K562 (cell line): ENCODE data around the gene IBA57. TPM values are rescaled to one million over a fixed set of nuclear protein-coding genes. Genes with fewer than 3 reads are reported as not detected.

Source experiments
- ESRRA ChIP-seq: fragments of 450-650 bp; IDR thresholded peaks from 2 replicates; pipeline ENCODE4 v1.6.1; 2014; ENCODE audit warnings: low read depth, mild to moderate bottlenecking, moderate library complexity, borderline replicate concordance
- FOXA3 ChIP-seq, 2 experiments: fragments of 450-650 bp in 1 of 2; sonication (generic) in 1 of 2; formaldehyde crosslinking; IDR thresholded peaks in 1 of 2; conservative IDR thresholded peaks in 1 of 2; 2 replicates each; pipeline versions ENCODE4 v1.4.0 to v1.8.0; 2020 to 2022; ENCODE audit warnings: mild to moderate bottlenecking in 2 of 2, missing genetic modification reagents in 1 of 2
- HLTF ChIP-seq: fragments of 450-650 bp; IDR thresholded peaks from 2 replicates; pipeline ENCODE4 v1.6.1; 2016
- PHB2 ChIP-seq: fragments of 450-650 bp; IDR thresholded peaks from 2 replicates; pipeline ENCODE4 v1.6.1; 2017; ENCODE audit warnings: low read depth
- RBM25 ChIP-seq: fragments of 200-400 bp; formaldehyde crosslinking; IDR thresholded peaks from 2 replicates; pipeline ENCODE4 v1.6.1; 2018; ENCODE audit warnings: low read length, low read depth, moderate library complexity; ENCODE audit not compliant: severe bottlenecking
- SIX5 ChIP-seq, 2 experiments: IDR thresholded peaks; 2 replicates each; pipeline ENCODE4 v1.6.1; 2011; ENCODE audit warnings: low read length in 2 of 2, borderline replicate concordance in 1 of 2, low read depth in 1 of 2, mild to moderate bottlenecking in 1 of 2, moderate library complexity in 1 of 2; ENCODE audit not compliant: insufficient read depth in 1 of 2
- SP1 ChIP-seq: sonication (generic); formaldehyde crosslinking; IDR thresholded peaks from 2 replicates; pipeline ENCODE4 v1.8.1; 2022; ENCODE audit warnings: mild to moderate bottlenecking, missing genetic modification reagents
- ZFX ChIP-seq: sonication (generic); formaldehyde crosslinking; IDR thresholded peaks from 2 replicates; pipeline ENCODE4 v1.8.0; 2022; ENCODE audit warnings: mild to moderate bottlenecking, missing genetic modification reagents, moderate library complexity
- ZNF12 ChIP-seq: sonication (generic); formaldehyde crosslinking; IDR thresholded peaks from 2 replicates; pipeline ENCODE4 v1.4.0; 2020; ENCODE audit warnings: mild to moderate bottlenecking, missing genetic modification reagents
- ZNF146 ChIP-seq: IDR thresholded peaks from one replicate; pipeline ENCODE4 v1.6.1; 2018; ENCODE audit warnings: missing compliant biosample characterization; ENCODE audit not compliant: unreplicated experiment
- ZNF165 ChIP-seq: fragments of 250-450 bp; sonication (Bioruptor Pico); IDR thresholded peaks from 2 replicates; pipeline ENCODE4 v1.4.0; 2020; ENCODE audit warnings: borderline replicate concordance
- ZNF3 ChIP-seq: fragments of 250-450 bp; sonication (Bioruptor Pico); IDR thresholded peaks from 2 replicates; pipeline ENCODE4 v1.5.0; 2021; ENCODE audit warnings: mild to moderate bottlenecking, moderate library complexity
- polyA plus RNA-seq, 8 experiments: library from polyadenylated mRNA; depleted of rRNA in 4 of 8; stranded (reverse) in 5 of 8; unstranded in 3 of 8; fragments of >200 nt; fragmentation: Nextera tagmentation in 2 of 8; fragmentation: Illumina TruSeq in 1 of 8; extraction: Ambion mirVana in 2 of 8; extraction: Trizol in 1 of 8; gene quantifications; 2 replicates each; pipeline versions ENCODE4 v1.2.1 to v1.2.3, GENCODE V29; 2011 to 2014; ENCODE audit warnings: inconsistent platforms in 1 of 8, missing spikeins in 1 of 8
- total RNA-seq, 7 experiments: library from RNA; depleted of rRNA in 6 of 7; stranded (reverse); fragments of >200 nt in 6 of 7; fragmentation: Illumina TruSeq in 2 of 7; extraction: Trizol in 2 of 7; gene quantifications; 2 replicates each; pipeline versions ENCODE4 v1.2.1 to v1.2.3, GENCODE V29; 2011 to 2021; ENCODE audit warnings: low replicate concordance in 1 of 7
- TF ChIP-seq, protein P1 (sequence below): fragments of 250-450 bp; sonication (Bioruptor Pico); IDR thresholded peaks from 2 replicates; pipeline ENCODE4 v1.4.0; 2020; ENCODE audit warnings: mild to moderate bottlenecking, moderate library complexity
- TF ChIP-seq, protein P2 (sequence below), 2 experiments: IDR thresholded peaks in 1 of 2; conservative IDR thresholded peaks in 1 of 2; 2 replicates each; pipeline ENCODE4 v1.6.1; 2016; ENCODE audit warnings: low read depth in 2 of 2, mild to moderate bottlenecking in 1 of 2, missing compliant biosample characterization in 1 of 2, missing genetic modification characterization in 1 of 2, moderate library complexity in 1 of 2
- TF ChIP-seq, protein P3 (sequence below): fragments of 450-650 bp; IDR thresholded peaks from 2 replicates; pipeline ENCODE4 v1.6.1; 2017; ENCODE audit warnings: antibody characterized with exemption, mild to moderate bottlenecking

The IBA57 gene
- total and polyA plus RNA-seq, 9 of the 15 experiments (the other 6 are each of a cell fraction or from before 2014, with no cell fraction given), result 0.77 to 15.5 (median 2.7) TPM

DNA sequence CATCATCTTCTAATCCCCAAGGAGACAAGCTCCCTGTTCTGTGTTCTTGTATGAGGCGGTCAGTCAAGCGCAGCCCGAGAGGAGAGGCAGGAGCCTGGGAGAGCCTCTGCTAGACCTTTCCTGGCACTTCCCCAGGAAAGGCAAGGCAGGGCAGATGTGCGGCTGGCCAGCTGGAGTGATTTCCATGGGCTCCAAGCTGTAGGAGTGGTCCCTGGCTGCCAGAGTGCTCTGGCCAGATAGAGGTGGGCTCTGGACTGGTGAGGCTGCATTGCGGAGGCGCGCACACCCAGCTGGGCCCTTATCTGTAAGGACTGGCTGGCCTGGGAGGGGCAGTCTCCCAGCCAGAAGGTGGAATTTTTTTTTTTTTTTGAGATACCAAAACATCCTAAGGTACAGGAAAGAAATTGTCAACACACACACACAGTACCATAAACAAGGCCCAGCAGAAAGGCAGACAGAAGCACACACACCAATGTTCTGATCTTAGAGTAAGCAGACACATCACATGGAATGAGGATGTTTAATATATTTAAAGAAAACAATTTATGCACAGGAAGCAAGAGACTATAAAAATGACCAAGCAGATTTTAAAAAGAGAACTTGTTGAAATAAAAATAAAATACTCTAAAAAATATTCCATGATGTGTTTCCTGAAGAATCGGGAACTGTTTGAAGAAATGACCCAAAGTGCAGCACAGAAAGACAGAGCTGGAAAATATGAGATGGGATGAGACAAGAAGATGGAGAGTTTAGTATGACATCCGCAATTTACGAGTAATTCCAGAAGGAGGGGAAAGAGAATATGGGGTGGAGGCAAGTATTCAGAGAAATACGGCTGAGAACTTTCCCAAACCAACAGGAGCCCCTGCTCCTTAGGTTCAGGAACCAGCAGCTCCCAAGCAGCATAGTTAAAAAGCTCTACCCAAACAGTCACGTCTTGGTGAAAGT, 13.4 kb downstream of the IBA57 start (continued):
- TF ChIP-seq SP1 (CRISPR knock-in tag) (0 out of 2 replicates have a peak, but pooled peaks have one; percentile 39), ZNF146 (CRISPR knock-in tag) (no peak), SIX5 (IDR thresholded peaks at IDR 0.05; ENCODE audit: borderline replicate concordance in 1 of 2, insufficient read depth in 1 of 2, low read depth in 1 of 2, low read length in 2 of 2) (no peak), ZNF165 (no peak), FOXA3 (CRISPR knock-in tag; conservative IDR thresholded peaks at IDR 0.05 in 1 of 2, IDR thresholded peaks at IDR 0.05 in 1 of 2) (no peak), ESRRA (no peak), HLTF (peak; percentile 42; the same call in 1 of the 2 replicates), ZFX (CRISPR knock-in tag) (no peak), PHB2 (peak; percentile 83), ZNF3 (CRISPR knock-in tag) (no peak), ZNF12 (CRISPR knock-in tag) (no peak), RBM25 (no peak)
- TF ChIP-seq, protein P1, sequence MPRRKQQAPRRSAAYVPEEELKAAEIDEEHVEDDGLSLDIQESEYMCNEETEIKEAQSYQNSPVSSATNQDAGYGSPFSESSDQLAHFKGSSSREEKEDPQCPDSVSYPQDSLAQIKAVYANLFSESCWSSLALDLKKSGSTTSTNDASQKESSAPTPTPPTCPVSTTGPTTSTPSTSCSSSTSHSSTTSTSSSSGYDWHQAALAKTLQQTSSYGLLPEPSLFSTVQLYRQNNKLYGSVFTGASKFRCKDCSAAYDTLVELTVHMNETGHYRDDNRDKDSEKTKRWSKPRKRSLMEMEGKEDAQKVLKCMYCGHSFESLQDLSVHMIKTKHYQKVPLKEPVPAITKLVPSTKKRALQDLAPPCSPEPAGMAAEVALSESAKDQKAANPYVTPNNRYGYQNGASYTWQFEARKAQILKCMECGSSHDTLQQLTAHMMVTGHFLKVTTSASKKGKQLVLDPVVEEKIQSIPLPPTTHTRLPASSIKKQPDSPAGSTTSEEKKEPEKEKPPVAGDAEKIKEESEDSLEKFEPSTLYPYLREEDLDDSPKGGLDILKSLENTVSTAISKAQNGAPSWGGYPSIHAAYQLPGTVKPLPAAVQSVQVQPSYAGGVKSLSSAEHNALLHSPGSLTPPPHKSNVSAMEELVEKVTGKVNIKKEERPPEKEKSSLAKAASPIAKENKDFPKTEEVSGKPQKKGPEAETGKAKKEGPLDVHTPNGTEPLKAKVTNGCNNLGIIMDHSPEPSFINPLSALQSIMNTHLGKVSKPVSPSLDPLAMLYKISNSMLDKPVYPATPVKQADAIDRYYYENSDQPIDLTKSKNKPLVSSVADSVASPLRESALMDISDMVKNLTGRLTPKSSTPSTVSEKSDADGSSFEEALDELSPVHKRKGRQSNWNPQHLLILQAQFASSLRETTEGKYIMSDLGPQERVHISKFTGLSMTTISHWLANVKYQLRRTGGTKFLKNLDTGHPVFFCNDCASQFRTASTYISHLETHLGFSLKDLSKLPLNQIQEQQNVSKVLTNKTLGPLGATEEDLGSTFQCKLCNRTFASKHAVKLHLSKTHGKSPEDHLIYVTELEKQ (CRISPR knock-in tag), result no peak
- TF ChIP-seq, protein P2, sequence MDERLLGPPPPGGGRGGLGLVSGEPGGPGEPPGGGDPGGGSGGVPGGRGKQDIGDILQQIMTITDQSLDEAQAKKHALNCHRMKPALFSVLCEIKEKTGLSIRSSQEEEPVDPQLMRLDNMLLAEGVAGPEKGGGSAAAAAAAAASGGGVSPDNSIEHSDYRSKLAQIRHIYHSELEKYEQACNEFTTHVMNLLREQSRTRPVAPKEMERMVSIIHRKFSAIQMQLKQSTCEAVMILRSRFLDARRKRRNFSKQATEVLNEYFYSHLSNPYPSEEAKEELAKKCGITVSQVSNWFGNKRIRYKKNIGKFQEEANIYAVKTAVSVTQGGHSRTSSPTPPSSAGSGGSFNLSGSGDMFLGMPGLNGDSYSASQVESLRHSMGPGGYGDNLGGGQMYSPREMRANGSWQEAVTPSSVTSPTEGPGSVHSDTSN (CRISPR knock-in tag; IDR thresholded peaks at IDR 0.05; ENCODE audit: low read depth), result no peak
- TF ChIP-seq, protein P2 (tag; conservative IDR thresholded peaks at IDR 0.05; ENCODE audit: low read depth), result no peak
- TF ChIP-seq, protein P3, sequence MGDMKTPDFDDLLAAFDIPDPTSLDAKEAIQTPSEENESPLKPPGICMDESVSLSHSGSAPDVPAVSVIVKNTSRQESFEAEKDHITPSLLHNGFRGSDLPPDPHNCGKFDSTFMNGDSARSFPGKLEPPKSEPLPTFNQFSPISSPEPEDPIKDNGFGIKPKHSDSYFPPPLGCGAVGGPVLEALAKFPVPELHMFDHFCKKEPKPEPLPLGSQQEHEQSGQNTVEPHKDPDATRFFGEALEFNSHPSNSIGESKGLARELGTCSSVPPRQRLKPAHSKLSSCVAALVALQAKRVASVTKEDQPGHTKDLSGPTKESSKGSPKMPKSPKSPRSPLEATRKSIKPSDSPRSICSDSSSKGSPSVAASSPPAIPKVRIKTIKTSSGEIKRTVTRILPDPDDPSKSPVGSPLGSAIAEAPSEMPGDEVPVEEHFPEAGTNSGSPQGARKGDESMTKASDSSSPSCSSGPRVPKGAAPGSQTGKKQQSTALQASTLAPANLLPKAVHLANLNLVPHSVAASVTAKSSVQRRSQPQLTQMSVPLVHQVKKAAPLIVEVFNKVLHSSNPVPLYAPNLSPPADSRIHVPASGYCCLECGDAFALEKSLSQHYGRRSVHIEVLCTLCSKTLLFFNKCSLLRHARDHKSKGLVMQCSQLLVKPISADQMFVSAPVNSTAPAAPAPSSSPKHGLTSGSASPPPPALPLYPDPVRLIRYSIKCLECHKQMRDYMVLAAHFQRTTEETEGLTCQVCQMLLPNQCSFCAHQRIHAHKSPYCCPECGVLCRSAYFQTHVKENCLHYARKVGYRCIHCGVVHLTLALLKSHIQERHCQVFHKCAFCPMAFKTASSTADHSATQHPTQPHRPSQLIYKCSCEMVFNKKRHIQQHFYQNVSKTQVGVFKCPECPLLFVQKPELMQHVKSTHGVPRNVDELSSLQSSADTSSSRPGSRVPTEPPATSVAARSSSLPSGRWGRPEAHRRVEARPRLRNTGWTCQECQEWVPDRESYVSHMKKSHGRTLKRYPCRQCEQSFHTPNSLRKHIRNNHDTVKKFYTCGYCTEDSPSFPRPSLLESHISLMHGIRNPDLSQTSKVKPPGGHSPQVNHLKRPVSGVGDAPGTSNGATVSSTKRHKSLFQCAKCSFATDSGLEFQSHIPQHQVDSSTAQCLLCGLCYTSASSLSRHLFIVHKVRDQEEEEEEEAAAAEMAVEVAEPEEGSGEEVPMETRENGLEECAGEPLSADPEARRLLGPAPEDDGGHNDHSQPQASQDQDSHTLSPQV, result no peak
